HG02610 (cell line): ENCODE results near the gene TCERG1L.

Experiments used
- ATAC-seq: cut with Tn5 transposase; IDR thresholded peaks from one replicate; pipeline ENCODE4 v1.9.1; 2021; ENCODE audit warnings: mild to moderate bottlenecking, moderate library complexity; ENCODE audit not compliant: unreplicated experiment

TCERG1L gene

GRCh38 chr10:131078131-131078881 lies 233.2 kb downstream of the TCERG1L start:
- no peak for ATAC-seq

- ATAC-seq: no peak
Measured at GRCh38 chr10:131077724-131078123, 233.8 kb downstream of the TCERG1L start.

GRCh38 chr10:131077031-131077430 lies 234.5 kb downstream of the TCERG1L start:
- ATAC-seq: no peak

GRCh38 chr10:131076356-131076755 lies 235.2 kb downstream of the TCERG1L start:
- ATAC-seq: no peak

- ATAC-seq: no peak
Measured at GRCh38 chr10:131075218-131075770, 236.2 kb downstream of the TCERG1L start.

GRCh38 chr10:131074682-131075081 lies 236.8 kb downstream of the TCERG1L start:
- ATAC-seq: no peak

GRCh38 chr10:131073469-131074035 lies 238.0 kb downstream of the TCERG1L start:
- no peak for ATAC-seq

- ATAC-seq: no peak
Measured at GRCh38 chr10:131072651-131073468, 238.7 kb downstream of the TCERG1L start.

GRCh38 chr10:131071721-131072120 lies 239.8 kb downstream of the TCERG1L start:
- ATAC-seq: no peak

GRCh38 chr10:131070856-131071255 lies 240.7 kb downstream of the TCERG1L start:
- ATAC-seq: no peak

- no peak for ATAC-seq
Measured at GRCh38 chr10:131068760-131069159, 242.8 kb downstream of the TCERG1L start.

GRCh38 chr10:131068311-131068710 lies 243.2 kb downstream of the TCERG1L start:
- no peak for ATAC-seq

- ATAC-seq: no peak
Measured at GRCh38 chr10:131067690-131068089, 243.8 kb downstream of the TCERG1L start.

GRCh38 chr10:131065673-131066305 lies 245.7 kb downstream of the TCERG1L start:
- ATAC-seq: no peak

GRCh38 chr10:131063311-131063710 lies 248.2 kb downstream of the TCERG1L start:
- ATAC-seq: no peak

- ATAC-seq: no peak
Measured at GRCh38 chr10:131062621-131063260, 248.8 kb downstream of the TCERG1L start.

- no peak for ATAC-seq
Measured at GRCh38 chr10:131061216-131061615, 250.3 kb downstream of the TCERG1L start.

- ATAC-seq: no peak
Measured at GRCh38 chr10:131059881-131060280, 251.6 kb downstream of the TCERG1L start.

GRCh38 chr10:131058799-131059198 lies 252.7 kb downstream of the TCERG1L start:
- ATAC-seq: no peak

GRCh38 chr10:131056781-131057180 lies 254.7 kb downstream of the TCERG1L start:
- ATAC-seq: no peak
